Measurements from ENCODE around the gene GNG3.

The GNG3 gene

GRCh38 chr11:62719302-62719978 is 12.0 kb downstream of the GNG3 start:
- no peaks in the 10 kb centered on the region for H3K27me3 ChIP-seq (replicated peaks)
- no peak overlapping the region for H3K27ac ChIP-seq
- peaks cover 86% of the 10 kb centered on the region for H3K36me3 ChIP-seq (replicated peaks)
- H3K4me3 ChIP-seq (ENCODE audit: low read depth, low read length) = no peak overlapping the region
- no peak for DNase-seq
- TF ChIP-seq CTCF (IDR thresholded peaks at IDR 0.05; ENCODE audit: low read depth, low read length, missing control alignments) = no peak
- in situ Hi-C loops (cut with HindIII; ENCODE audit: low pct_ligation_motif_present, low sequenced_read_pairs) = no loop called here

DNA sequence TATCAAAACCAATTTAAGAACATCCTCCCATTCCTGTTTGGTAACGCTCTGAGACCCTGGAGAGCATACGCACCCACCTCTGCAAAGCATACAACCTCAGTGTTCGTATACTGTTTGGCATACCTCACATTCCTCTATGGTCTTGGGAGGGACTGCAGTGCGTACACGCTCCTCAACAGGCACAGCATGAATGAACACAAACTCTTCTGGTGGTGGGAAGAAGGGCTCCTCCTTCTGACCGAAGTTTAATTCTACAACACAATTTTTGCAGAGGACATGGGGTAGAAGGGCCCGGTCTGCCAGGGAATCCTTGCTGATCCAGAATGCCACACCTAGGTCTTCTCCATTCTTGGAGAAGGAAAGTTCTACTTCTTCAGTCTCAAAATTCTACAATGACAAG is 14.5 kb downstream of the GNG3 start:
- no peak overlapping the region for H3K27ac ChIP-seq
- peak; percentile 29 for TF ChIP-seq CTCF (IDR thresholded peaks at IDR 0.05; ENCODE audit: low read depth, low read length, missing control alignments)
- in situ Hi-C loops (cut with HindIII; ENCODE audit: low pct_ligation_motif_present, low sequenced_read_pairs) = no loop called here
- peak; percentile 34 for DNase-seq
- H3K36me3 ChIP-seq (replicated peaks) = peaks cover 63% of the 10 kb centered on the region
- no peak overlapping the region for H3K4me3 ChIP-seq (ENCODE audit: low read depth, low read length)
- no peaks in the 10 kb centered on the region for H3K27me3 ChIP-seq (replicated peaks)

DNA sequence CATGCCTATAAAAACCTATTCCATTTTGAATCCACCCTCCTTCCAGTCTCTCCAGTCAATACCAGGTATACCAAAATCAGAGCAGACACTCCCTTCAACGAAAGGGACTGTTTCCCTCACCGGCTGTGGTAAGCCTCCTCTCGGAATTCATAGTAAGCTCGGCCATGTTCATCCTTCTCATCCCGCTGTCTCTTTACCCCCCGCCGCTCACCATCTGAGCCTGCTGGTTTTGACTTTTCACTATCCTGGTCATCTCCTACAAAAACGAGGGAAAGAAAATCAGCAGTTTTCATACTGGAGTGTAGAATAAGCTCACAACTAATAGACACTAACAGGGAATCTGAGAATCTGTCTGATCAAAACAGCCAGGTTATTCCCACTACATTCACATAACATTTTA is 16.7 kb downstream of the GNG3 start:
- no peak for TF ChIP-seq CTCF (IDR thresholded peaks at IDR 0.05; ENCODE audit: low read depth, low read length, missing control alignments)
- peaks cover 44% of the 10 kb centered on the region for H3K36me3 ChIP-seq (replicated peaks)
- H3K27me3 ChIP-seq (replicated peaks) = no peaks in the 10 kb centered on the region
- H3K27ac ChIP-seq = no peak overlapping the region
- DNase-seq = no peak
- in situ Hi-C loops (cut with HindIII; ENCODE audit: low pct_ligation_motif_present, low sequenced_read_pairs) = no loop called here
- H3K4me3 ChIP-seq (ENCODE audit: low read depth, low read length) = peak overlapping the region; percentile 18

DNA sequence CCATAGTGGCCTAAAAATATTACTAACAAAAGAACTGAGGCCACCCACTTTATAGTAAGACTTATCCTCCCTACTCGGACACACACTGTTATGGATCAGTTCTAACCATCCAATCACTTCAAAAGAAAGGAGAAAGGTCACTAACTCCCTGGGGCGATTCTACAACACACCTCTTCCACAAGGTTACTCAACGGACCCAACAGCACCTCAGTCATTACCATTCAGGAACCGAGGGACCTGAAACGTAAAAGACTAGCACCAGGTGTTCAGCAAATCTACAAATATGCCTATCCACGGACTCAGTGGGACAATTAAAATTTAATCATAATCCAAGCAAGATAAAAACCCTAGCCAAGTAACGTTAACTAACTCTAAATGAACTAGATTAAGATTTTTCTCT is 18.2 kb downstream of the GNG3 start:
- Histone ChIP-seq H3K27ac (peak overlapping the region; percentile 95), H3K36me3 (replicated peaks) (peaks cover 33% of the 10 kb centered on the region), H3K27me3 (replicated peaks) (no peaks in the 10 kb centered on the region), H3K4me3 (ENCODE audit: low read depth, low read length) (peak overlapping the region; percentile 93)
- DNase-seq = no peak
- TF ChIP-seq CTCF (IDR thresholded peaks at IDR 0.05; ENCODE audit: low read depth, low read length, missing control alignments) = no peak
- in situ Hi-C loops (cut with HindIII; ENCODE audit: low pct_ligation_motif_present, low sequenced_read_pairs) = no loop called here

DNA sequence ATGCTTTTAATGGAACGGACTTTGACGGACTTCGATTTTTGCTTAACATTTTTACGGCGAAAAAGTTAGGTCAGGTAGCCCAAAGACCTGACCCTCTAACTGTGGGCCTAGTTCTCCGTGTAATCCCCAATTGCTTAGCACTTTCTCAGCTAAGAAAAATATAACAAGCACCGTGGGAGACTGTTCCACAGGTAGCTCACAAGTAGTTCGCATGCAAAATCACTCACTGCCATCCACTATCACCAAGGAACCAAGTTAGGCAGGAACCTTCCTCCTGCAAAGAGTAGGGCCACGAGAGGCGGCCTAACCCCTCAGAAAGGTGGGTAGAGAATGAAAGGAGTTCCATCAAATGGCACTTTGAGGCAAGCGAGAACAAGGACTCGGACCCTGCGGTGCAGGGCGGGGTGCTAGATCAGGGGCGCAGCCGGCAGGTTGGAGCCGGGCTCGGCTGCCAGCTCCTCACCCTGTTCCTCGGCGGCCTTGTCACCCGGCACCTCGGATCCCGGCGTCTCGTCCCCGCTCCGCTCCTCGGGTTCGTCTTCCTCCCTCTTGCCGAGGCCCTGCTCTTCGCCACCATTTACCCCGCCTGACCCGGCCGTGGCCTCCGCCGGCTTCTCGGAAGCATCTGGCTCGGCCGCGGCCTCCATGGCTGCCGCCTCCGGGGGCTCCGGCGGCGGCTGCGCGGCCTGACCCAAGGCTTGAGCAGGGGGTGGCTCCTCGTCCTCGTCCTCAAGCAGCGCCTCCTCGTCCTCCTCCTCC is 18.9 kb downstream of the GNG3 start:
- no peaks in the 10 kb centered on the region for H3K27me3 ChIP-seq (replicated peaks)
- peak overlapping the region; percentile 93 for H3K4me3 ChIP-seq (ENCODE audit: low read depth, low read length)
- in situ Hi-C loops (cut with HindIII; ENCODE audit: low pct_ligation_motif_present, low sequenced_read_pairs) = no loop called here
- H3K27ac ChIP-seq = peak overlapping the region; percentile 95
- DNase-seq = no peak
- TF ChIP-seq CTCF (IDR thresholded peaks at IDR 0.05; ENCODE audit: low read depth, low read length, missing control alignments) = no peak
- H3K36me3 ChIP-seq (replicated peaks) = peaks cover 33% of the 10 kb centered on the region

All from brain microvascular endothelial cell (primary cell).